ENCODE results near the gene MED23. TPM values are rescaled to one million over a fixed set of nuclear protein-coding genes. Genes with fewer than 3 reads are reported as not detected.

MED23 gene
- total RNA-seq, 1 donor from 2014 or later, result 38.8 TPM

DNA sequence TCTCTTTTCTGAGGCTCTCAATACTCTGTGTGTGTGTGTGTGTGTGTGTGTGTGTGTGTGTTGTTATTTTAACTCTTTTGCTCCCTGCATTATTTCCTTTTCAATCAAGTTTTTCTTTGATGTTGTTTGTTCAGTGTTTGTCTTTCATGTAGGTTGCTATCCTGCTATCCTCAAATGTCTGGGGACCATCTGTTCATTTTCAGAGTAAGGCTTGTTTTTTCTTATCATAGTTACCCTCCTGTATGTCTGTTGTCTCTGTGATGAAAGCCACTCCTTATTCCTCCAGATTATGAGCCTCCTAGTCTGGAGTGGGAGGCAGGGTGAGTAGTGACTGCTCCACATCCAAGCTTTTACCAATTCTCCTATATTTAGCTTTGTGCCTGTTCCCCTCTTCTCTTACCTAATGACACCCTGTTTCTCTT, 18.2 kb upstream of the MED23 start:
- TF ChIP-seq, protein P1, sequence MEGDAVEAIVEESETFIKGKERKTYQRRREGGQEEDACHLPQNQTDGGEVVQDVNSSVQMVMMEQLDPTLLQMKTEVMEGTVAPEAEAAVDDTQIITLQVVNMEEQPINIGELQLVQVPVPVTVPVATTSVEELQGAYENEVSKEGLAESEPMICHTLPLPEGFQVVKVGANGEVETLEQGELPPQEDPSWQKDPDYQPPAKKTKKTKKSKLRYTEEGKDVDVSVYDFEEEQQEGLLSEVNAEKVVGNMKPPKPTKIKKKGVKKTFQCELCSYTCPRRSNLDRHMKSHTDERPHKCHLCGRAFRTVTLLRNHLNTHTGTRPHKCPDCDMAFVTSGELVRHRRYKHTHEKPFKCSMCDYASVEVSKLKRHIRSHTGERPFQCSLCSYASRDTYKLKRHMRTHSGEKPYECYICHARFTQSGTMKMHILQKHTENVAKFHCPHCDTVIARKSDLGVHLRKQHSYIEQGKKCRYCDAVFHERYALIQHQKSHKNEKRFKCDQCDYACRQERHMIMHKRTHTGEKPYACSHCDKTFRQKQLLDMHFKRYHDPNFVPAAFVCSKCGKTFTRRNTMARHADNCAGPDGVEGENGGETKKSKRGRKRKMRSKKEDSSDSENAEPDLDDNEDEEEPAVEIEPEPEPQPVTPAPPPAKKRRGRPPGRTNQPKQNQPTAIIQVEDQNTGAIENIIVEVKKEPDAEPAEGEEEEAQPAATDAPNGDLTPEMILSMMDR (IDR thresholded peaks at IDR 0.05; ENCODE audit: partially characterized antibody, unreplicated experiment), result no peak

DNA sequence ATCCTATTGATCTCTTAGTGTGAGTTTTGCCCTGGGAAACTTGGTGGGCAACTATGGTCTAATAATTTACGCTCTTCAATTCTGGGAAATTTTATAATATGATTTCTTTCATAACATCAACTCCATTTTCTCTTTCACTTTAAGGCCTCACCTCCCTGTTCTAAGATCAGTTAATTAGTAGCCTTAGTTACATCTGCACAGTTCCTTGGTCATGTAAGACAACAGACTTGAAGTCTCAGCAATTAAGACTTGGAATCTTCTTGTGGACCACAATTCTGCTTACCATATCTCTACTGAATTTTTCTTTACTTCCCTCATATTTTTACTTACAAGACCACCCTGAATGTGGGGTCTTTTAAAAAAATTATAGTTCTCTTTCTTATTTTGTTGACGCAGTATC, 17.8 kb upstream of the MED23 start:
- Mint-ChIP-seq H3K27ac (ENCODE audit: unreplicated experiment) (no peak overlapping the region), H3K4me1 (ENCODE audit: low read depth, unreplicated experiment) (no peaks in the 10 kb centered on the region), H3K27me3 (ENCODE audit: unreplicated experiment) (no peaks in the 10 kb centered on the region), H3K4me3 (ENCODE audit: unreplicated experiment) (no peak overlapping the region), H3K36me3 (ENCODE audit: unreplicated experiment) (no peaks in the 10 kb centered on the region), H3K9me3 (ENCODE audit: unreplicated experiment) (no peaks in the 10 kb centered on the region)
- no peak for DNase-seq
- TF ChIP-seq, protein P1 (IDR thresholded peaks at IDR 0.05; ENCODE audit: partially characterized antibody, unreplicated experiment), result no peak

More for the DNA sequence above, 18.2 kb upstream of the MED23 start:
- Mint-ChIP-seq H3K27ac (ENCODE audit: unreplicated experiment) (no peak overlapping the region), H3K4me3 (ENCODE audit: unreplicated experiment) (no peak overlapping the region), H3K27me3 (ENCODE audit: unreplicated experiment) (no peaks in the 10 kb centered on the region), H3K4me1 (ENCODE audit: low read depth, unreplicated experiment) (no peaks in the 10 kb centered on the region), H3K9me3 (ENCODE audit: unreplicated experiment) (no peaks in the 10 kb centered on the region), H3K36me3 (ENCODE audit: unreplicated experiment) (no peaks in the 10 kb centered on the region)
- DNase-seq, result no peak

DNA sequence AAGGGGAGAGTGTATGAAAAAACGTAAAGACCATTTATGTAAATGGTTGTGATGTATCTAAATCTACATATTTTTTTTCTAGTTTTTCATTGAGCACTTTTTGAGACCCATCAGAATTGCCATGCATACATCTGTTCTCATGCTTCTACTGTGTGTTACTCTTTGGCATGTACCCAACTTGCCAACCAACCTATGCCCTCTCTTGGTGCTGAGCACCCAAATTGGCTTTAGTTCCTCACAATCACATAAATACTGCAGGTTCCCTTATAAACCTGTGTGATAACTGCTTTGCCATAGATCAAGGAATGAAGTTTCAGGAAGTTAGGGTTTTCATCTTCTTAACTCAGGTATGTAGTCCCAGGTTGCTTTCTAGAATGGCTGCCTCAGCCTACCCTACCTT, 16.9 kb upstream of the MED23 start:
- DNase-seq, result no peak
- Mint-ChIP-seq H3K4me1 (ENCODE audit: low read depth, unreplicated experiment) (no peaks in the 10 kb centered on the region), H3K27ac (ENCODE audit: unreplicated experiment) (no peak overlapping the region), H3K9me3 (ENCODE audit: unreplicated experiment) (no peaks in the 10 kb centered on the region), H3K36me3 (ENCODE audit: unreplicated experiment) (no peaks in the 10 kb centered on the region), H3K4me3 (ENCODE audit: unreplicated experiment) (no peak overlapping the region), H3K27me3 (ENCODE audit: unreplicated experiment) (no peaks in the 10 kb centered on the region)
- TF ChIP-seq, protein P1 (IDR thresholded peaks at IDR 0.05; ENCODE audit: partially characterized antibody, unreplicated experiment), result no peak

DNA sequence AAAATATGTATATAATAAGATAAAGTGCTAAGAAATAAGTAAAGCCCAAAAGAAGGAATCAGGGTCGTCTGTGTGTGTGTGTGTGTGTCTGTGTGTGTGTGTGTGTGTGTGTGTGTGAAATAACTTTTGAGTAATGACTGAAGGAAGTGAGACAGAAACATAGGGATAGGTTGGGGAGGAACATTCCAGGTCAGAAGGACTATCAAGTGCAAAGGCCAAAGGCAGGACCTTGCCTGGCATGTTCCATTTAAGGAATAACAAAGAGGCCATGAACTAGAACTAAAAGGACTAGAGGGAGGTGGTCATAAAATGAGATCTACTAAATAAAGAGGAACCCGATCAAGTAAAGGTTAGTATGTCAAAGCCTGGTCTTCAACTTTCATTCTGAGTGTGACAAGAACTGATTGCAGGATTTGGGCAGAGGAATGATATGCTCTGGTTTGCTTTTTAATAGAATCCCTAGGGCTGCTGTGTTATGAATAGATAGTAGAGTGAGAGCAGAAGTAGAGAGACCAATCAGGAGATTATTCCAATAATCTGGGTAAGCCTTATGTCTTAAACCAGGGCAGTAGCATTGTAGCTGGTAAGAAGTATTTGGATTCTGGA, 15.9 kb upstream of the MED23 start:
- no peaks in the 10 kb centered on the region for H3K36me3 Mint-ChIP-seq (ENCODE audit: unreplicated experiment)
- no peaks in the 10 kb centered on the region for H3K9me3 Mint-ChIP-seq (ENCODE audit: unreplicated experiment)
- no peak for DNase-seq
- H3K4me1 Mint-ChIP-seq (ENCODE audit: low read depth, unreplicated experiment), result no peaks in the 10 kb centered on the region
- H3K27me3 Mint-ChIP-seq (ENCODE audit: unreplicated experiment), result no peaks in the 10 kb centered on the region
- no peak overlapping the region for H3K4me3 Mint-ChIP-seq (ENCODE audit: unreplicated experiment)
- no peak overlapping the region for H3K27ac Mint-ChIP-seq (ENCODE audit: unreplicated experiment)
- TF ChIP-seq, protein P1 (IDR thresholded peaks at IDR 0.05; ENCODE audit: partially characterized antibody, unreplicated experiment), result no peak

DNA sequence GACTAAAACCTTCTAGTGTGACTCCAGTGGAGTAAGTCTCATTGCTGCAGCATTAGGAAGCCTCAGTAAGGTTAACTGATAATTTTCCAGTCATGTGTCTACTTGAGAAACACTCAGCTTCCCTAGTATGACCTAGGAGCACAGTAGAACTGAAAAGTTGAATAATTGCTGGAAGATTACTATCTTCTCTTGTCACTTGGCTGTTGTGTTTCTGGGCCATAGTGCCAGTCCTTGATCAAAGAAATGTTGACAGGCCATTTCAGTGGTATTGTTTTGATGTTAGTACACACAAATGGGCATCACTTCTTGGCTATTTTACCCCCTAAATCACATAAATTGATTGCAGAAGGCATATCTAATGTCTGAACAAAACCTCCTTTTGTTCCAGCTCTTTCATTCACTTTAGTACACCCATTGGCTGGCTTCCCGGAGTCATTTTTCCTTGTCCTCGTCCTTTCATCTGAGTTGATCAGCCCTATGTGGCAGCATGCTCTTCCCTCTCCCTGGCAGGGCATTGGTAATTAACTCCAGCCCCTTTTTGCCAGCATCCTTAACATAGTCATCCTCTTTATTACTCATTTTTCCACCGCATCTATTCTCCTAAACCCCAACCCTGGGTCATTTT, 15.1 kb upstream of the MED23 start:
- H3K27ac Mint-ChIP-seq (ENCODE audit: unreplicated experiment), result no peak overlapping the region
- no peak overlapping the region for H3K4me3 Mint-ChIP-seq (ENCODE audit: unreplicated experiment)
- H3K36me3 Mint-ChIP-seq (ENCODE audit: unreplicated experiment), result no peaks in the 10 kb centered on the region
- DNase-seq, result no peak
- TF ChIP-seq, protein P1 (IDR thresholded peaks at IDR 0.05; ENCODE audit: partially characterized antibody, unreplicated experiment), result no peak
- H3K27me3 Mint-ChIP-seq (ENCODE audit: unreplicated experiment), result no peaks in the 10 kb centered on the region
- no peaks in the 10 kb centered on the region for H3K9me3 Mint-ChIP-seq (ENCODE audit: unreplicated experiment)
- H3K4me1 Mint-ChIP-seq (ENCODE audit: low read depth, unreplicated experiment), result no peaks in the 10 kb centered on the region

Measured in glutamatergic neuron (in vitro differentiated cells).